Progenitor cell of endocrine pancreas (in vitro differentiated cells): ENCODE results near the gene TEX2. TPM values are rescaled to one million over a fixed set of nuclear protein-coding genes. Genes with fewer than 3 reads are reported as not detected.

ENCODE experiments used
- DNase-seq: peaks from one replicate; pipeline ENCODE4 v3.0.0; 2021; ENCODE audit warnings: low spot score; ENCODE audit not compliant: unreplicated experiment
- H3K27ac Mint-ChIP-seq: 2 replicates; pipeline ENCODE4 v1.8.0; 2021; ENCODE audit warnings: mild to moderate bottlenecking, moderate library complexity, mixed read lengths
- H3K27me3 Mint-ChIP-seq: 2 replicates; pipeline ENCODE4 v1.8.0; 2021; ENCODE audit warnings: mixed read lengths
- H3K36me3 Mint-ChIP-seq: 2 replicates; pipeline ENCODE4 v1.8.0; 2022; ENCODE audit warnings: mixed read lengths; ENCODE audit not compliant: insufficient read depth
- H3K4me1 Mint-ChIP-seq: 2 replicates; pipeline ENCODE4 v1.8.0; 2021; ENCODE audit warnings: low read depth, mixed read lengths
- H3K4me3 Mint-ChIP-seq: 2 replicates; pipeline ENCODE4 v1.8.0; 2021; ENCODE audit warnings: low read depth, mild to moderate bottlenecking, moderate library complexity, mixed read lengths
- H3K9me3 Mint-ChIP-seq: 2 replicates; pipeline ENCODE4 v1.8.0; 2021; ENCODE audit warnings: low read depth, mixed read lengths
- CTCF ChIP-seq: fragments of 200-600 bp; sonication (generic); IDR thresholded peaks from one replicate; pipeline ENCODE4 v1.5.0; 2021; ENCODE audit warnings: antibody characterized with exemption, mild to moderate bottlenecking; ENCODE audit not compliant: unreplicated experiment
- total RNA-seq: library from RNA; stranded (reverse); gene quantifications from 2 replicates; pipeline ENCODE4 v1.2.1, GENCODE V29; 2021

TEX2 gene
- total RNA-seq, 1 donor from 2014 or later: 30.2 TPM

- Mint-ChIP-seq H3K9me3 (no peaks in the 10 kb centered on the region), H3K4me3 (peak within 1 kb of the TSS; percentile 82), H3K27ac (peak within 1 kb of the TSS; percentile 90), H3K4me1 (peaks cover 26% of the 10 kb centered on the region), H3K27me3 (peaks cover 13% of the 10 kb centered on the region), H3K36me3 (no peaks in the 10 kb centered on the region)
- peak; percentile 86 for DNase-seq
- peak; percentile 7 for TF ChIP-seq CTCF
These were observed 133.1 kb downstream of the TEX2 start, which contains the start of gene ERN1 for GRCh38 chr17:64129765-64130558. Gene ERN1 (minus strand): TSS chr17:64130144. CDS start chr17:64130029, 115 bp downstream.

DNA sequence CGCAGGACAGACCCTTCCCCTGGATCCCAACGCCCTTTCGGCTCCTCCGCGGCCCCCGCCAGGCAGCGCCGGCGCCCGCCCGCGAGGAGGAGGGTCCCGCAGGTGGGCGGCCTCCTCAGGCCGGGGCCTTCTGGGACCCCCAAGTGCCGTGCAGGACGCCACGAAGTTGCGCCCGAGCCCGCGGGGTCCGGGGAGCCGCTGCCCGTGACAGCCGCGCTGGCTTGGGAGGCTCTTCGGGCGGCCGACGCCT, 133.6 kb downstream of the TEX2 start:
- Mint-ChIP-seq H3K9me3 (peaks cover 2% of the 10 kb centered on the region), H3K4me3 (peak overlapping the region; percentile 82), H3K27me3 (peaks cover 13% of the 10 kb centered on the region), H3K36me3 (peaks cover under 1% of the 10 kb centered on the region), H3K27ac (peak overlapping the region; percentile 90), H3K4me1 (peaks cover 26% of the 10 kb centered on the region)
- no peak for DNase-seq
- no peak for TF ChIP-seq CTCF

DNA sequence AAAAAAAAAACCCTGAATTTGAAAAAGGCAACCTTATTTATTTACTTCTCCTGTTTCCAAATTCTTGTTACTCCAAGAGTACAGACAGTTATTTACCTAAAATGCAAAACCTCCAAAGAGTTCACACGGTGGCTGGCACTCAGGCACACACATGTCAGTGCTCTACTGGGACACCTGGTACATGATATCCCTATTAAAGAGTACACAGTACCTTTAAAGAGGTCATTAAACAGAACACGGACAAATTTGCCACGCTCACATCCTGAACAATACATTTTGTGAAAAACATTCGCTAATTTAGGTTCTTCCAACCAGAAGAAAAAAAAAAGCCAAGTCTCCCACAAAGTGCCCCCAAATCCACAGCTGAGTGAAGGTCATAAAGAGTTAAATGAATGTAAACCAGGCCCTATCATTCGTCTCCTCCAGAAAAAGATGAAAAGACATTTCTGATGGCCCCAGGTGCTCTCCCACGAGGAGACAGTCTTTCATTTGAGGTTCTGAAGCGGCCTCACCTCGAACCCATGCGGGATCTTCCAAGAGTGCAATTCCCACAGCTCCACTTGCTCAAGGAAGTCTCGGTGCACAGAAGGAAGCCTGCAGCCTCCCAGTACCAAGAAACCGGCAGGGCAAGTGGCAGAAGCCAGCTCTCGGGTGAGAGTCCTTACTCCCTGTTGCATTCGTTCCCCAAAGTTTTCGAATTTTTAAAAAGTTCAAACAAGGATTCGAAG, 134.1 kb downstream of the TEX2 start:
- peak overlapping the region; percentile 90 for H3K27ac Mint-ChIP-seq
- no peak for TF ChIP-seq CTCF
- DNase-seq: no peak
- H3K4me3 Mint-ChIP-seq: peak overlapping the region; percentile 82
- H3K9me3 Mint-ChIP-seq: peaks cover 3% of the 10 kb centered on the region
- peaks cover 26% of the 10 kb centered on the region for H3K4me1 Mint-ChIP-seq
- H3K36me3 Mint-ChIP-seq: peaks cover 2% of the 10 kb centered on the region
- peaks cover 13% of the 10 kb centered on the region for H3K27me3 Mint-ChIP-seq

GRCh38 chr17:64126918-64127317, 136.1 kb downstream of the TEX2 start:
- no peak for TF ChIP-seq CTCF
- peaks cover 3% of the 10 kb centered on the region for H3K9me3 Mint-ChIP-seq
- peaks cover 5% of the 10 kb centered on the region for H3K36me3 Mint-ChIP-seq
- peaks cover 27% of the 10 kb centered on the region for H3K4me1 Mint-ChIP-seq
- no peak for DNase-seq
- peak overlapping the region; percentile 49 for H3K4me3 Mint-ChIP-seq
- peaks cover 12% of the 10 kb centered on the region for H3K27me3 Mint-ChIP-seq
- no peak overlapping the region for H3K27ac Mint-ChIP-seq

- H3K27me3 Mint-ChIP-seq: peaks cover 5% of the 10 kb centered on the region
- H3K9me3 Mint-ChIP-seq: peaks cover 3% of the 10 kb centered on the region
- H3K36me3 Mint-ChIP-seq: peaks cover 7% of the 10 kb centered on the region
- H3K4me1 Mint-ChIP-seq: peaks cover 29% of the 10 kb centered on the region
- H3K27ac Mint-ChIP-seq: no peak overlapping the region
- no peak overlapping the region for H3K4me3 Mint-ChIP-seq
- no peak for DNase-seq
- no peak for TF ChIP-seq CTCF
These were observed 137.1 kb downstream of the TEX2 start for GRCh38 chr17:64125937-64126336.
